Muscle of leg (tissue), 11 donors: ENCODE measurements around the gene CYB5R2. TPM values are rescaled to one million over a fixed set of nuclear protein-coding genes. Genes with fewer than 3 reads are reported as not detected.

Experiments
- DNase-seq: peaks from one replicate; pipeline ENCODE4 v3.0.0; 2013
- H3K27ac ChIP-seq: one replicate; pipeline ENCODE4 v1.5.1; 2013; ENCODE audit warnings: mild to moderate bottlenecking, low read length, control low read depth
- H3K27me3 ChIP-seq: one replicate; pipeline ENCODE4 v1.6.1; 2013; ENCODE audit warnings: low read length; ENCODE audit not compliant: control insufficient read depth, insufficient read depth
- H3K36me3 ChIP-seq: one replicate; pipeline ENCODE4 v1.6.1; 2013; ENCODE audit warnings: low read length; ENCODE audit not compliant: control insufficient read depth, insufficient read depth
- H3K4me1 ChIP-seq: one replicate; pipeline ENCODE4 v1.6.1; 2013; ENCODE audit warnings: low read length; ENCODE audit not compliant: control insufficient read depth, insufficient read depth
- H3K4me3 ChIP-seq: one replicate; pipeline ENCODE4 v1.5.1; 2013; ENCODE audit warnings: low read length, control low read depth
- H3K9me3 ChIP-seq: replicated peaks from 2 replicates; pipeline ENCODE4 v1.6.1; 2013; ENCODE audit warnings: low read depth, low read length; ENCODE audit not compliant: control insufficient read depth
- WGBS: methylation state at CpG from one replicate; pipeline ENCODE4 v1.1.5; 2013; ENCODE audit warnings: missing lambda C conversion rate; ENCODE audit not compliant: insufficient coverage; 5-methylcytosine and 5-hydroxymethylcytosine counted together
- polyA plus RNA-seq, 8 donors: library from polyadenylated mRNA; unstranded; fragments of 120-200 nt; gene quantifications; one replicate each; pipeline versions ENCODE4 v1.2.1 to v1.2.3, GENCODE V29; 2013; ENCODE audit warnings: inconsistent platforms in 1 of 8, low replicate concordance in 1 of 8; ENCODE audit not compliant: insufficient read length in 8 of 8, insufficient read depth in 1 of 8
- total RNA-seq: library from RNA; stranded (reverse); fragments of 120-200 nt; gene quantifications from one replicate; pipeline ENCODE4 v1.2.4, GENCODE V29; 2013

The CYB5R2 gene
- total and polyA plus RNA-seq, 9 donors, result 7.7 to 15.3 (median 13.0) TPM

GRCh38 chr11:7628660-7629059, 44.6 kb downstream of the CYB5R2 start:
- Histone ChIP-seq H3K4me3 (no peak overlapping the region), H3K36me3 (peaks cover 46% of the 10 kb centered on the region), H3K27ac (no peak overlapping the region), H3K4me1 (no peaks in the 10 kb centered on the region), H3K27me3 (no peaks in the 10 kb centered on the region), H3K9me3 (no peaks in the 10 kb centered on the region)
- DNase-seq, result no peak
- no CpG with 5 or more reads among the region's 3 CpGs for WGBS

DNA sequence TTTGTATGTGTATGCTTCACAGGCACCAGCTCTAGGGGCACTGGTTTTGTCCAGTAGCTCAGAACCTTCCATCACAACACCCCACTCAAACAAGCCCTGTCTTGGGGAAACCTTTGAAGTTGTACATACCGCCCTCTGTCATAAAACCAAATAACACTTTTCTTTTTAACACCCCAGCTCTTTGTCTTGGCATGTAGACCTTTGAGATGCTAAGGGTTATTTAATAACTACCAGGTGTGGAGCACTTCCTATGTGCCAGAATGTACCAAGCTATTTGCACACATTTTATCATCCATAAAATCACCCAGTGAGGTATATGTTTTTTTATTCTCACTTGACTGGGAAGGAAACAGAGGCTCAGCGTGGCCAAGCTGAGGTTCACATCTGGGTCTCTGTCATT, 50.6 kb downstream of the CYB5R2 start:
- Histone ChIP-seq H3K9me3 (no peaks in the 10 kb centered on the region), H3K4me1 (no peaks in the 10 kb centered on the region), H3K4me3 (no peak overlapping the region), H3K36me3 (peaks cover 22% of the 10 kb centered on the region), H3K27me3 (no peaks in the 10 kb centered on the region), H3K27ac (no peak overlapping the region)
- 60% methylated on average over 1 of the region's 2 CpGs for WGBS
- no peak for DNase-seq

- no peak overlapping the region for H3K27ac ChIP-seq
- H3K36me3 ChIP-seq, result peaks cover 20% of the 10 kb centered on the region
- no CpG with 5 or more reads among the region's 1 CpG for WGBS
- no peak overlapping the region for H3K4me3 ChIP-seq
- no peaks in the 10 kb centered on the region for H3K4me1 ChIP-seq
- no peaks in the 10 kb centered on the region for H3K9me3 ChIP-seq
- DNase-seq, result no peak
- no peaks in the 10 kb centered on the region for H3K27me3 ChIP-seq
These were observed 51.7 kb downstream of the CYB5R2 start for GRCh38 chr11:7621554-7621953.

DNA sequence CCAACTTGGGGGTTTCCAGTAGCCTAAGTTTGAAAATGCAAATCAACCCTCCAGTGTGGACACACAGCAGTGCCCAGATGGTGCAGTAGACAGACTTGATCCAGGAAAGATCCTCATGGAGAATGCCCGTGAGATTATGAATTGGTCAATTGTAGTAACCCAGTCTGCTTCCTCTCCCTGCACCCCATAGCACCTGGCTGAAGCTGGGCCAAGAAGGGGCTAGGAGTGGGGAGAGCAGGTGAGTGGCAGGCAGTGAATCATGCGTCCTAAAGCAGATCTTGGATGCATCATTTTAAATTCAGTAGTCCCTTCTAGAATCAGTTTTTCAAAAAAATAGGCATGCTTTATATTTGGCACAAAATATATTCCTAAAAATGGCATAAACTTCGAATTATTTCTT, 52.2 kb downstream of the CYB5R2 start:
- no peaks in the 10 kb centered on the region for H3K27me3 ChIP-seq
- H3K4me1 ChIP-seq, result no peaks in the 10 kb centered on the region
- no peak for DNase-seq
- H3K27ac ChIP-seq, result no peak overlapping the region
- WGBS, result 80% methylated on average over 1 of the region's 3 CpGs
- peaks cover 20% of the 10 kb centered on the region for H3K36me3 ChIP-seq
- no peaks in the 10 kb centered on the region for H3K9me3 ChIP-seq
- no peak overlapping the region for H3K4me3 ChIP-seq

- no peak for DNase-seq
- H3K9me3 ChIP-seq, result no peaks in the 10 kb centered on the region
- 89% methylated on average over 3 of the region's 3 CpGs for WGBS
- no peak overlapping the region for H3K4me3 ChIP-seq
- no peaks in the 10 kb centered on the region for H3K27me3 ChIP-seq
- H3K4me1 ChIP-seq, result no peaks in the 10 kb centered on the region
- H3K27ac ChIP-seq, result no peak overlapping the region
- peaks cover 17% of the 10 kb centered on the region for H3K36me3 ChIP-seq
These were observed 54.0 kb downstream of the CYB5R2 start for GRCh38 chr11:7619322-7619721.

GRCh38 chr11:7617032-7617431, 56.3 kb downstream of the CYB5R2 start:
- Histone ChIP-seq H3K27me3 (no peaks in the 10 kb centered on the region), H3K4me1 (no peaks in the 10 kb centered on the region), H3K36me3 (peaks cover 21% of the 10 kb centered on the region), H3K9me3 (no peaks in the 10 kb centered on the region), H3K4me3 (no peak overlapping the region), H3K27ac (no peak overlapping the region)
- no peak for DNase-seq
- 81% methylated on average over 5 of the region's 8 CpGs for WGBS

Other genes starting within 250 kb of the CYB5R2 start
- 33.1 TPM for gene OLFML1, start 188.0 kb downstream of the CYB5R2 start, total RNA-seq
- 10 to 100 TPM; 38.8 to 70.5 (median 48.8) TPM for gene OLFML1, start 188.0 kb downstream of the CYB5R2 start, polyA plus RNA-seq
- 45.4 TPM for gene PPFIBP2, start 159.5 kb downstream of the CYB5R2 start, total RNA-seq
- 10 to 100 TPM; 40.9 to 72.5 (median 52.3) TPM for gene PPFIBP2, start 159.5 kb downstream of the CYB5R2 start, polyA plus RNA-seq
- gene OVCH2, start 33.0 kb upstream of the CYB5R2 start, total RNA-seq, result not detected
- gene OVCH2, start 33.0 kb upstream of the CYB5R2 start, polyA plus RNA-seq, result under 1 TPM in 7 of 8 donors, not detected in 1; 0.11 to 0.31 (median 0.20) TPM
- gene OR5P2, start 123.4 kb upstream of the CYB5R2 start, total RNA-seq, result not detected
- gene OR5P2, start 123.4 kb upstream of the CYB5R2 start, polyA plus RNA-seq, result not detected
- gene OR5P3, start 157.3 kb upstream of the CYB5R2 start, total RNA-seq, result not detected
- under 1 TPM in 1 of 8 donors, not detected in 7; 0.27 TPM for gene OR5P3, start 157.3 kb upstream of the CYB5R2 start, polyA plus RNA-seq